Mesenteric fat pad (tissue), 1 donor: ENCODE measurements around the gene FUT9. TPM values are rescaled to one million over a fixed set of nuclear protein-coding genes. Genes with fewer than 3 reads are reported as not detected.

Source experiments
- DNase-seq: peaks from one replicate; pipeline ENCODE4 v3.0.0-alpha.2; 2020; ENCODE audit warnings: low spot score
- long read RNA-seq: library from polyadenylated mRNA; unstranded; transcript quantifications from one replicate; pipeline ENCODE4 v2.0.0, GENCODE V29; 2020
- total RNA-seq: library from RNA; stranded (reverse); fragmentation: NEBNext Ultra II Directional; extraction: Animal tissue kit (Norgen Biotek cat#: 25700); gene quantifications from one replicate; pipeline ENCODE4 v1.2.1, GENCODE V29; 2021
- donor health status: DM: yes; HTN: yes; CAD: no.

Gene FUT9
- total RNA-seq, result not detected
- long read RNA-seq, result 0 reads

DNA sequence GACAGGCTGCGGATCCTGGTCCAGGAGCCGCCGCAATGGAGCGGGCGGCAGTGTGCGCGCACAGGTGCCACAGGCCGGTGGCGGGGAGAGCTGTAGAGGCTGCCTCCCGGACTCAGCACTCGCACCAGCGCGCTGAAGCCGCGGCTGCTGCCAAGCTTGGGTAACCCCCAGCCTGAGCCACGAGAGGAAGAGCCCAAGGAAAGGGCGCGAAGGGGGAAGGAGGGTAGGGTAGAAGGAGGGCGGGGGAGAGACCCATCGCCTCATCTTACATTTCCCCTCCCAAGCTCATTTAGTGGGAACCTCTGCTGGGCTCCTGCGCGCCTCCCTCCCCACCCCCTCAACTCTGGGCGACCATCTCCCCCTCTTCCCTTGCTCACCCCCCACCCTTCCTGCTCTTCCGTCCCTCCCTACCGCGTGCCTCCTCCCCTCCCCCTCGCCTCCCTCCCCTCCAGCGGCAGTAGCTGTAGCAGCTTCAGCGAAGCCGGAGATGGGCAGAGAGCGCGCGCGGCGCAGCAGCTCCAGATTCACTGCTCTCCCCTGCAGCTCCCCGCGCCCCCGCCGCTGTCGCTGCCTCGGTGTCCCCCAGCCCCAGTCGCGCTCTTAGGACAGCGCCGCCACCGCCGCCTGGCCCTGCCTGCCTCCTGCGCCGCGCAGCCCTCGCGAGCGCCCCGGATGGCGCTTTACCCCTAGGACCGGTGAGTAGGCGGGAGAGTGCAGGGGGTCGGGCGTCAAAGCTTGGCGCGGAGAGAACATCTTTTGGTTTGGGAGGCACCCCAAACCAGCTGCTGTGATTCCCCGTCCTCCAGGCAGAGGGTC lies at the start of gene FUT9:
TSS of gene FUT9 (plus strand) at position 457 of the 816 bp plus-strand sequence. CDS start 187,182 bp downstream, outside the sequence.
- DNase-seq, result no peak

DNA sequence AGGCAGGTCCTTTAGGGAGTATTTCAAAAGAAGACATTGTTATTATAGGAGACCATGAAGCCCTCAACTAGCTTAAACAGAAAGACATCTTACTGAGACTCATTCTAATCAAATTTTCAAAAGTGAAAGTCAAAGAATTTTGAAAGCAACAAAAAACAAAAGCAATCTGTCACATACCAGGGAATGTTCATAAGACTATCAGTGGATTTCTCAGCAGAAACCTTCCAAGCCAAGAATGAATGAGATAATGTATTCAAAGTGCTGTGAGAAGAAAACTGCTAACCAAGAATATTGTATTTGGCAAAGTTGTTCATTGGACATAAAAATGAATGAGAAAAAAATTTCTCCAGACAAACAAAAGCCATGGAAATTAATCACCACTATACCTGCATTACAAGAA lies 48.2 kb upstream of the FUT9 start:
- DNase-seq, result no peak

DNA sequence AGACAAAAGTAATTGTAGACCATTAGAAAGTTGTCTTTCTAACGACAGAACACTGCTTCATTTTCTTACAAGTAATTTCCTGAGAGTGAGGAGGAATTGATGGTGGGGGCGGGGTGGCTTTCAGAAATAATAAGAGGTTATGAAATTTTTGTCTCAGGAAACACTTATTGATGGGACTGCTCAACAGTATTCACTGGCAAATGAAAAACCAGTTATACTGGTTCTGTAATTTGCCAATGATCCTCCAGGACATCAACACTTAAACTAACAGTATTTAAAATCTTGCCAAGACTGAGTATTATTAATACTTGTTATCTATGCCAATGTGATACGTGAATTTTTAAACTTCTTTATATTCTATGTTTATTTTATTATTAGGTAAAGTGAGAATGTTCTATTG lies 41.8 kb upstream of the FUT9 start:
- DNase-seq, result no peak

DNA sequence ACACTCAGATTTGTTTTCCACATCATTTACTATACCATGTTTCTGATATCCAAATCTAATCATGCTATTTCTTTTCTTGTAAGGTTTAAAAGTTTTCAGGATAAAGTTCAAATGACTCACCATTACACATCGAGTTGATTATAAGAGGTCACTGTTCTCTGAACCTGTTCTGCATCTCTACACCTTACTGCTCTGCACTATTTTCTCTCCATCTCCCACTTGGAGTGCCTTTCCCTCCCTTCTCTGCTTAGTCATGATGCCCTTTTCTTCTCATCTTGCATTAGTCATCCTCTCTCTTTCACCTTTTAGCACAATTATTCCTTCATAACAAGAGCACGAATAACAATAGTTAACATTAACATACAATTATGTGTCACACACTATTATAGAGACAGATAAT lies 37.5 kb upstream of the FUT9 start:
- no peak for DNase-seq

DNA sequence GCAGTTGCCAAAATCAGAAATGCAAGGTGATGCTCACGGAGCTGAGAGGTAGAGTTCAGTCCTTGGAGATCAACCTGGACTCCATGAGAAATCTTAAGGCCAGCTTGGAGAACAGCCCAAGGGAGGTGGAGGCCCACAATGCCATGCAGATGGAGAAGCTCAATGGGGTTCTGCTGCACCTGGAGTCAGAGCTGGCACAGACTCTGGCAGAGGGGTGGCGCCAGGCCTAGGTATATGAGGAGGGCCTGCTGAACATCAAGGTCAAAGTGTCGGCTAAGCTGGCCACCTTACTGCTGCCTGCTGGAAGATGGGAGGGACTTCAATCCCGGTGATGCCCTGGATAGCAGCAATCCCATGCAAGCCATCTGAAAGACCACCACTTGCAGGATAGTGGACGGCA lies 23.9 kb upstream of the FUT9 start:
- DNase-seq, result no peak

DNA sequence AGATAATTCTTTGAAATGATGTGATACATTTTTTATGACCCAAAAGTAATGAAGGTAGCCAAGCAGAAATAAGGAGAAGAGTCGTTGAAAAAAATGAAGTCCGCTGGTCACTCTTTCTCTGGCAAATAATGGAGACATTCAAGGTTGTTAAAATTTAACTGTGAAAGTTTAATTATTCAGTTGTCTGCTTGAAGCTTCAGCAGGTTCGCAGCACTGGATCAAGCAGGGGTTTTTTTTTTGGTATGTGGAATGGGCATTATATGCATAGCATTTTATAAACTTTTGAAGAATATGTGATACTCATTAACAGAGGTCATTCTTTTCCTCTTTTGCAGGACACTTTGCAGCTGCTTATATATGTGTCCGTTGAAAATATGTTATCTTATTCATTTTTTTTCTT lies 21.6 kb upstream of the FUT9 start:
- no peak for DNase-seq

DNA sequence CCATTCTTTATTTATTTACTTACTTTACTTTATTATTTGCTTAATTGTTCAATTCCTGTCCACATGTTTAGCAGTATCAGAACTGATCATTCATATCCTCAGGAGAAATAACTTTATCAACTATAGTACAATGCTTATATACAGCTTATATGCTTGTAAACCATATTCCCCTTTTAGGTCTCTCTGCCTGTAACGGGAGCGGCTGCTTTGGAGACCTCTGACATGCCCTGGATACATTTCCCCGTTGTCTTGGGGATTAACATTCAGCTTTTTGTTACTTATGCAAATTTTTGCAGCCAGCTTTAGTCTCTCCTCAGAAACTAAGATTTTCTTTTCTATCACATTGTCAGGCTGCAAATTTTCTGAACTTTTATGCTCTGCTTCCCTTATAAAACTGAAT lies 17.6 kb upstream of the FUT9 start:
- DNase-seq, result no peak

DNA sequence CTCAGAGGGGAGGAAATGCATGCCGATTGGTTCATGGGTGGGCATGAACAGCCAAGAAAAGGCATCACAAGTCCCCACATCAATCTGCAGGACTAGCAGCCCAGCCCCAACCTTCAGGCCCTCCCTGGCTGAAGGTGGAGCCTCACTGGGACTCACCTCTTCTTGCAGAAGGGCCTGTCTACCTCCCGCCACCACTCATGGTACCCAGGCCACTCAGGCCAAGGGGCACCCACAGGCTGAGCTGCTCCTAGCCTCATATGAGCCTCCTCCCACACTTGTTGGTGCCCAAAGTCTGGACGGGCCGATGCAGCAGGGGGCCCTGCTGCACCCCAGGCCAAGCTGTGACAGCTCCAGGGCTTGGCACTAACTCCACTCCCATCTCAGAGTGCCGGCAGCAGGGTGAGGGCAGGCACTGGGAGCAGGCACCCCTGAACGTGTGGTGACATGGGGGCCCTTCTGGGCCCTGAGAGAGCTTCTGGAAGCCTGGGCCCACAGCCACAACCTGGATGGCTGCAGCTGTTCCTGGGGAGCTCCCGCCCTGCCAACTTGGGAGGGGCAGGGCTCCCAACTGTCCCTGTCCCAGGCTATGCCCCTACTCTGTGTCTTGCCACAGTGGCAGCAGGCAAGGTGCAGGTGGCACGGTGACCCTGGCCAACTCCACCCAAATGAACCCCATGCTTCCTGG lies 13.7 kb upstream of the FUT9 start:
- no peak for DNase-seq

DNA sequence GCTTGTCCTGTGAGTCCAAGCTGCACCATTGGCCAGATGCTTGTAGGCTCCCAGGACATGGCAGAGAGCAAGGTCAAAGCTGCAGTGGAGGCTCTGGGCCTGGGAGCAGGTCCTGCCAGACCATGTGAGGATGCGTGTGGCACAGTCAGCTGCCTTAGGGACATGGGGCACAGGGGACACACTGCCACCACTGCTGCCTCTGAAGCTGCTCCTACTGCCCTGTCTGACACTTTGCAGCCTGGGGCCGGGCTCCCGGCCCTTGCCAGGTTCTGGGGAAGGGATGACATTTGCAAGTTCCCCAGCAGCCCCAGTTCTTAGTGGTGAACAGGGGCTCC lies 13.2 kb upstream of the FUT9 start:
- DNase-seq, result no peak

DNA sequence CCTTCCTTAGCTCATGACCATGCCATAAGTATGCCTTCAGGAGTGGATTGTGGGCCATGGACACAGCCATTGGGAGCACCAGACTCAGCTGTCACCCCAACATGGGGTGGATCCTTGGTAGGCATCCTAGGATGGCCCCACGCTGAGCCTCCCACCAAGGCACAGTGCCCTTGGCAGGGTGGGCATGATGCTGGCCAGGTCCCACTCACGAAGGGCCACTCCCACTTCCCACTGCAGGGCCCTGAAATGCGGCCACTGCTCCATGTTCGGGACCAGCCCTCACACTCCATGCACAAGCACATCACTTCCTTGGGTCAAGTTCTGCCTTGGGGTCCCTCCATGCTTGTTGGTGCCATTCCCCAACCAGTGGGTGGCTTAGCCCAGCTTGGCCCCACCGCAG lies 12.9 kb upstream of the FUT9 start:
- no peak for DNase-seq

DNA sequence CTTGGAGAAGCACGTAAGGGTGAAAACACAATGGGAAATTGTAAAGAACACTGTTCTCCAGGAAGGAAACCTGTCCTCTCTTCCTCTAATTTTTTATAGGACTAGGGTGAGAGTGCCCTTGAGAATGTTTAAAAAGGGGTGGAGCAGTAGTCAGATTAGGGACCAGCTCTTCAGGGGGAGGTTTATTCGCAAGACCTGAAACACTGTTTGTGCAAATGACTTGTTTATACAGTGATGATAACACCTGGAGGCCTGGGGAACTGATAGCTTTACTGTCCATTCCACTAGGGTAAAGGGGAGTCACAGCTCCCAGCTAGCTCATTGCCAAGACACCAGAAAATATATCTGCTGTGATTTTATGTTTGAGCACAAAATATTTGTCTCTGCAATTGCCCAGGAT lies 8.1 kb upstream of the FUT9 start:
- no peak for DNase-seq

DNA sequence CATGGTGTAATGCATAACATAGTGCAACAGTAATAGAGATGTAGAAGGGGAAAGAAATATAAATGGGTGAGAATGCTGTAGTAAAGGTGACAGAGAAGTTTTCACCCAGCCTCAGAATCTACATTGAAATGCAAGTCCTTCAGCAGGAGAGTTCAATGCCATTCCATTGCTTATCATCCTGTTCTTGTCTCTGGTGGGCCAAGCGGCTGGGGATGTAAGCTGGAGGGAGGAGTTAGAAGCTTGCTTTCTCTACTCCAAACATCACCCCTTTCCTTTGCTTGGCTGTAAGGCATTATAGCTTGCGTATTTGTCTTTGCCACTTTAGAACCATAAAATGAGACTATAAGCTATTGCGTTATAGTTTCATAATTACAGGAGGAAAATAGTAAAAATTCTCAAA lies 2.2 kb upstream of the FUT9 start:
- DNase-seq, result no peak

DNA sequence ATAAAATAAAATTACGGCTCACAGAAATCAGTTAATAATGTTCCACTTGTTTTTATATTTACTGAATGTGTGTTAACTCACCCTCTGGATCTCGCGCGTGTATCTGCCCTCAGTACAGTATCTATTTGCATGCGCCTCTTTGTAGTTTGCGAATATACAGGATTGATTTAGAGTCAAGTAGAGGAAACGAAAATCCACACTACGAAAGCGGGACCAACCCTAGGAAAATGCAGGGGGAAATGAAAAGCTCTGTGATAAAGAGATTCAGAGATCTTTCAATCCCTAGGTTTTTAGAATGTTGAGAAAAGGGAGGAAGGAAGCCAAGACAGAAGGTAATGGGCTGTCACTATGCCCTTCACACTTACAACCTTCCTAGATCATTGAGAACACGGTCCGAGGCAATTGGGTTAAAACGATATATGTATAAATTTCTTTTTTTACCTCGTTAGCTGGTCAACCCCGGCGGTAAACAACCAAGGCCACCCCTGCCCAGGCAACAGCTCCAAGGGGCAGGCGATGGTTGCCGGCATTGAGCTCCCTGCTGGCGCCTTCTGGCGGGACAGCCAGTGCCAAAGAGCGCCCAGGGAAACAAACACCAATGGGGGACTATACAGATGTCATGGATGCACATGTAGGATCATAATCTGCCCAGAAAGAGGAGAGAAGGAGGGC lies 792 bp upstream of the FUT9 start:
- DNase-seq, result no peak

DNA sequence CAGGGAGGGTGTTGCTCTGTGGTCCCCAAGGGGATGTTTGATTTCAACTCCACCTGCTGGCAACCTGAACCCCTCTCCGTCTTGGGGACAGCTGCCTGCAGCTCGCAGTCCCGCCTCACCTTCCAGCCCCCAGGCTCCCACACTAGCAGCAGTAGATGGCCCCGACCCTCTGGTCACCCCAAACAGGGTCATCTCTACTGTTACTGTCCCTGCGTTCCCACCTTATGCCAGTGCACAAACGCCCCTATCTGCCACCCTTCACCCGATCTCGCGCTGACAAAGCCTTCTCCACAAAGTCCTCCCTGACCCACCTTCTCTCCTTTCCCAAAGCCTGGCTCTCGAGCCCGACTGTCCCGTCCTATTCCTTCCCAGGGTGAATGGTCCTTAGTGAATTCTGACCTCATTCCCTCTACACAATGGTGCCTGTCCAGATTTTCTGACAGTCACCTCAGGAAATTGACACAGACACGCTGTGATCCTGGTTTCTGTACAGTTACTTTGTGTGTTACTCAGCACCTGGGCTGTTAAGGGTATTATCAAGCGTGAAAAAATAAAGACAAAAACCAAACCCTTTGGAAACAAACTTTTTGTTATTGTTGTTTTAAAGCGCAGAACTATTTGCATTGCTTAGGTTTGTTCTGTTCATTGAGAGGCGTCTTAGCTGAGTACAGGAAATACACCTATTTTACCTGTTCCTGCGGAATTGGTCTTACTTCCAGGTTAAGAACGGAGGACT lies 728 bp downstream of the FUT9 start:
- no peak for DNase-seq

DNA sequence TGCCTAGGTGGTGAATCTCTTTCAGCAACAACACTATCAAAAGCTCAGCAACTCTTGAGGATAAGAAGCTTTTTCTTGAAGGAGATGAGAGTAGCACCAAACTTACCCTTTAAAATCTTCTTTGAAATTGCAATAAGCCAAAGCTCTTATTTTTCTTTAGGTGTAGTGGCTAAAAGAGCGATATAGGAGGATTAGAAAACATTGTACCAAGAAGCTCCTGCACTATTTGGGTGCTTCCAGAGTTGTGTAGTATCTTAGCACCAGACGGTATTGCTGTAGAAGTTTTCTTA lies 1.2 kb downstream of the FUT9 start:
- no peak for DNase-seq

DNA sequence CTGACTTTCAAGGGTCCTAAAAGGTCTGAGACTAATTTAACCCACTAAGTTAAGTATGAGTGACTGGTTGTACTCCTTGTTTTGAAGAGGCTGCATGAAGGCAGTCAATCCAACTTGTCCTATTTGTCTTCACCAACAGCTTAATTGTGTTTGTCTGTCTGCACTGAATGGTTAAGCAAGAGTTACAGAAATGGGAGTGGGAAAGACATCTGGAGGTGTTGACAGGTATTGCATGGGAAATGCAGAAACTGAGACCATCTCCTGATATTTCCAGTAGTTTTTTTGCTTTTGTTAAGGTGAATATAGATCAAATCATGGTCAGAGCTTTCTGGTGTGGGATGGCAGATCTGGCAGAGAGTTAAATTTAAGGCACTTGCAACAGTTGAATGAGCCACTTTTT lies 6.5 kb downstream of the FUT9 start:
- DNase-seq, result no peak

DNA sequence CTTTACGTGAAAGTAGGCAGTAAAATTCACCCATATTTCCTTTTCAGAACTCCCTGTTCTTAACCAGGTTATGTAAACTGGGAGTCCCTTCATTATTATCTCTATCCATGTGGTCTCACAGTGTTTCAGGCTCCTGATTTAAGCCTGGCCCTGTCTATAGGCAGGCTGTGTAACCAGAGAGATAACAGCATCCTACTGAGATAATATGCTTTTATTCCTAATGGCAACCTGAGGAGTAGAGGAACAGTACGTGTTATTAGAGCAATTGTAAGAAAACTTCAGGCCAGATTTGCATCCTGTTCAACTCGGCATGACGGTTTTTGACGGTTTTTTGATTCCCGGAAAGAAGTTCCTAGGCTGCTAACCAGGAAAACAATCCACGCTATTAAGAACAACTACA lies 16.9 kb downstream of the FUT9 start:
- DNase-seq, result no peak

DNA sequence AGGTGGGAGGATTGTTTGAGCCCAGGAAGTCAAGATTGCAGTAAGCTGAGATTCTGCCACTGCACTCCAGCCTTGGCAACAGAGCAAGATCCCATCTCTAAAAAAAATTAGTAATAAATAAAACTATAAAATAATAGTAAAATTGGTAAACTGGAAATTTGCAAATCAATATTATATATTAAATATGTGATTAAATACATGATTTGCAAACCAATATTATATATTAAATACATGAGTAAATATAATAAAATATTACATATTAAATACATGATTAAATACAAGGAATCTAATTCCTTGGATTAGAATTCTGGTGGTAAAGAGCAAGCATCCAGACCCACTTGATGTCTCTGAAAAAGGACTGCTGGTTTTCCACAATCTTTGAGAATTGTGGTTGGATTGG lies 35.8 kb downstream of the FUT9 start:
- no peak for DNase-seq

DNA sequence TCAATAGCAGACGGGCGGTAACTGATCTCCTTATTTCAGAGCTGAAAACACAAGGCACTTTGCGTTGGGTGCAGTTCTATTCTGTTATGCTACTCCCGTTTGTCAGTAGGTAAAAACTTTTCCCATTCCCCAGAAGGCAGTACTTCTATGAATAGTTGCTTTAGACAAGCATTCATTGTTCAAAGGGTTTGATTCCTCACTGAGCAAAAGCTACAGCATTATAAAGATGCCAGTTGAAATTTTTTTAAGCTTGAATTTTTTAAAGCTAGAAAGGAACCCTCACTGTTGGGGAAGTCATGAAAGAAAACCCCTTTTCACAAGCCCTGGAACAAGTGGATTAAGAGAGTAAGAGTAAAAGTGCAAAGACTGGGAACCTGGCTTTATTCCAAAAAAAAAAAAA lies 42.3 kb downstream of the FUT9 start:
- DNase-seq, result no peak

DNA sequence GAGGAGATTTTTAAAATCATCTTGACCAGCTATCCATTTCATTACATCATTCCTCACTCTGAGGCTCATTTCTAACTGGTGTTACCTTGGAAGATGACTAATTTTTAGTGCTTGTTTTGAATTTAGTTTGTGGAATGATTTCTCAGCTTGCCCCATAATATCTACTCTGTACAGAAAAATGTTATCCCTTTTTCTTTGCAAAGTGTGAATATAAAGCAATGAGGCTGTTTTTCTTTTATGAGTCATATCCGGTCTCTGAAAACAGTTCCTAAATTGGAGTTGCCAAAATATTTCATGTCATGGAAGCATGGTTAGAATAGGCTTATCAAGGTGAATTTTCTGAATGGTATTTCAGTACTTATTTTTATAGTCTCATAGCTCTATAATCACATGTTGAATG lies 43.8 kb downstream of the FUT9 start:
- no peak for DNase-seq

DNA sequence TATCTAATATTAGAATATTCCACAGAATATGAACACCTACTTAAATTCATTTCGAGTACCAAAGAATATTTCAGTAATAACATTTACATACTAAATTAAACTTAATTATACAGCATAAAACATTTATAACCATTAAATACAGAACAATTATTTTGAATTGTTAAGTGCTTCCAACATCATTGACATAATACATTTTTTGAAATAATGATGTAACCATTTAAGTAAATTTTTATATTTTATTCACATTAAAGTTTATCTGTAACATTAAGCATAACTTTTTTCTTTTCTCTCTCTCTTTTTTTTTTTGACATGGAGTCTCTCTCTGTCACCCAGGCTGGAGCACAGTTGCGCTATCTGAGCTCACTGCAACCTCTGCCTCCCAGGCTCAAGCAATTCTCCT lies 44.5 kb downstream of the FUT9 start:
- no peak for DNase-seq

DNA sequence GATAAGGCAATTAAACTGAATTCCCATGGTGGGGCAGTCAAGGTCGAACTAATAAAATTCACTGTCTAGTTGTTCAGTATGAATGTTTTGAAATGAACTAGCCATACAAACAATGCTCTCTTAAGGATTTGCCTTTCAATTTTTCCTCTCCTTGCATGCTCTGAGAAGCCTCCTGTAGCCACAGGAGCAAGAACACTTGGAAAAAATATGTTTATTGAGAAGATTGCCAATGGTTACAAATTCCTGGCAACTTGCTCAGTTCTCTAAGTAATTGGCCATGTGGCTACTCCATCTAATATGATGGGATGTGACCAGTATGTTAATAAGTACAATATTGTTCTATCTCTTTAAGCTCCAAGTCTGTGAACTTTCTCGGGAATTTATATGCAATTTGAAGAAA lies 49.4 kb downstream of the FUT9 start:
- DNase-seq, result no peak
